Stimulated activated CD4-positive, alpha-beta T cell treated with anti-CD3 and anti-CD28 coated beads, Interleukin-4, amount 100 ng/mL, for 48 hours (primary cell): ENCODE measurements around the gene YTHDC1.
"Not testable (repeated sequence)": the region's sequence is repeated elsewhere in the genome, so short reads cannot be mapped to it uniquely, and the experiment has no call there.

Experiments used
- DNase-seq, 2 donors: peaks; one replicate each; pipeline ENCODE4 v3.0.0-alpha.2; 2020; ENCODE audit warnings: low read depth in 2 of 2

The YTHDC1 gene

DNA sequence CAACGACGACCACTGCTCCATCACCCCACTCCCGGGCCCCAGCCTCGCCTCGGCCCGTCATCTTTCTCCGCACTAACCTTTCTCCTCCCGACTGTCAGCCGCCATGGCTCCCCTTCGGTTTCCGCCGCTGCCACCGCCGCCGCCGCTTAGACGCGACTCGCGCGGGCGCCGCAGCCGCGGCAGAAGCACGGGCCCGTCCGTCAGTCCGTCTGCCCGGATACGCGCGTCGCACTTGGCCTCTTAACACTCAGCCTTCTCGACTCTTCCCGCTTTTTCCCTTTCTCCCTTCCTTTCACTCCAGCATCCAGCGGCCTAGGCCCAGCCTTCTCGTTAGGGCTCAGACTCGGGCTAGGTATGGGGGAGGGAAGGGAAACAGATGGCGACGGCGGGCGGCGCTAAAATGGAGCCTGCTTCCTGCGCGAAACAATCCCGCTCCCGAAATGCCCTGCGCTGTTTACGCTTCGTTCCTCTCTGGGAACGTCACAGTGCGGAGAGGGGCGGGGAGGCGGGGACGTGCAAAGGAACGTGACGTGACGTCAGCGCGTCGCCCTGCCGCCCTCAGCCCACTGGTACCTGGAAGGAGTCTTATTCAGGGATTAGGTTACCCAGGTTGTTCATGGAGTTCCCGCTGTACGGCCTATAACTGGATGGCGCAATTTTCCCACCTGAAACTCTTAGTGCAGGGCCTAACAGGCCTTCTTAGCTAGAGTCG is at the start of gene YTHDC1:
YTHDC1 (minus strand) TSS at position 442 of the 712 bp plus-strand sequence; CDS start at position 105, 337 bp downstream.
- peak; percentile 91 to 96 for DNase-seq

DNA sequence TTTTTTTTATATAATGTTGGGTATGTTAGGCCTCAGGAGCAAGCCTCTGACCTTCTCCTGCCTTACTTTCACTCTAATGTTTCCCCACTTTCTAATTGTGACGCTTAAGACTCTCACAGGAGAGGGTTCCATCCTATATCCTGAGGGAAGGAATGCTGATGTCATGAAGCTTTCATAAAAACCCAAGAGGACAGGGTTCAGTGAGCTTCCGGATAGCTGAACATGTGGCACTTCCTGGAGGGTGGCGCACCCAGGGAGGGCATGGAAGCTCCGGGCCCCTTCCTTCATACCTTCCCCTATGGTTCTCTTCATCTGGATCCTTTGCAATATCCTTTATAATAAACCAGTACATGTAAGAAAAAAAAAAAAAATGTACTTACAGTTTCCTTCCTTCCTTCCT is 49.4 kb upstream of the YTHDC1 start:
- no peak for DNase-seq

DNA sequence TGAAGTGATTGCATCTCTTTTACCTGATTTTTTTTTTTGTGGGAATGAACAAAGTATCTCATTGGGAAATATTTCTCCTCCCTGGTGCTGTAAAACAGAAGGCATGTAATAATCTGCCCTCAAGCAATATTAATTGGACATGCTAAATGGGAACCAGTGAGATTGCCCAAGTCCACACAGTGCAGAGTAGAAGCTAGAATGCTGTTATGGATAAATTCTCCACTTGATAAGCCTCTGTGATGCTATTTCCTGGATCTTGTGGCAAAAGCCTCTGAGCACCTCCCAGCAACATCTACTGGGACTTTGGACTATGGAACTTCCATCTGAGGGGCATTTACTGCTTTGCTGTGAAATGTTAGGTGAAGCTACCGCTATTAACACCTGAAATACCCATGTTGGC is 46.9 kb upstream of the YTHDC1 start:
- no peak for DNase-seq

DNA sequence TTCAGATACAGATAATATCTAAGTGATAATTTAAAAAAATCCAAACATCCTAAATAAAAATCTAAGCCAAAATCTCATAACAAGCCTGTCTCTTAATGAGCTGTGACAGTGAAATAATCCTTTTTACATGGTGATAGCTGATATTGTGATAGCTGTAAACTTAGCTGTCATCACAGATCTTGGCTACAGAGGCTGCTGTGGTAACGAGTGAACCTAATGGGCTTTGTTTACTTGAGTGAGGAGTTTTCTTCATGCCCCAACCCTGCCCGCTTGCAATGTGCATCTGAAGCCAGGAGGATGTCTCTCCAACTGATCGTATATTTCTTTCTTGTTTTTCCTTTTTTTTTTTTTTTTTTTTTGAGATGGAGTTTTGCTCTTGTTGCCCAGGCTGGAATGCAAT is 41.5 kb upstream of the YTHDC1 start:
- no peak for DNase-seq

DNA sequence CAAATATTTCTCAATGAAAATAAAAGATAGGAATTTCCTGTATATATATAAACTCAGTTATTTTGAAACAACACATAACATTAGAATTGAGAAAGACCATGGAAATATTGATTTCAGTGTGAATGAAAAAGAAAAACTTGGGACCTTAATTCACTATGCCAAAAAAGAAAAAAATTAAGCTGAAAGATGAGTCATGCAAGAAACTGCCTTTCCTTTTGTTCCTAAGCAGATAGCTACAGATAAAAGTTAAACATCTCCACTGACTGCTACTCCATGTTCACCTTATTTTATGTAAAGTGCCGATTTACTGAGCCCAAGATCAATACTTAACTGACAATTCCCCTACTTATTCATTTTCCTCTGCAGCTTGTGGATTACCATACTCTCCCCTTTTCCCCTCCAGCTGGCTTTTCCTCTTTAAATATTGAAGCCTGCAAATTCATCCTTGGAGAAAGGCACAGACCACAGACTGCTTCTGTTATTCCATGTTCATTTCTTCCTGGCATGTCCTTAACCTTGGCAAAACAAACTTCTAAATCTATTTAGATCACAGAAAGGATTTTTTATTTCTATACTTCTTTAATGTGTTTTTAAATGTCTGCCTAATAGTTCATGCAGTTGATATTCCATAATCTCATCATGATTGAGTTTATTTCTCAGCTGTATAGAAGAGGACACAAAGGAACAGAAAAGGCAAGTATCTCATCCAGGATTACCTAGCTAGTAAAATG is 40.5 kb upstream of the YTHDC1 start:
- DNase-seq: no peak

DNA sequence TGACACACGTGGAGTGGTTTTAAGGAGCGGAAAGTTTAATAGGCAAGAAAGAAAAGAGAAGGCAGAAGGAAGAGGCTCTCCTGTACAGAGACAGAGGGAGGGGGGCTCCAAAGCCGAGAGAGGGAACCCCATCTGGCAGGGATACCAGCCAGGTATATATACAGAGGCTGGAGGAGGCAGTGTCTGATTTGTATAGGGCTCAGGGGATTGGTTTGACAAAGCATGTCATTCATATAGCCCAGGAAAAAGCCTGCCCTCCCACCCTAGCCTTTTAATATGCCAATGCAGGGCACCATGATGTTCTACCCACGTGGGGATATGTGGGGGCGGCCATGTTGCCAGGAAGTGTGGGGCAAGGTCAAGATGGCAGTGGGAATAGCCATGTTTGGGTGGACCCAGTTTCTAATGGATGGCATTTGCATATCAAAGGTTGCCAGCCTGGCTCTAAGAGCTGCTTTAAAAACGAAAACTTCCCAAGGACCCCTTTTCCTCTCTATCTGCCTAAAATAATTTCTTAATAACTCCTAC is 39.6 kb upstream of the YTHDC1 start:
- not testable (repeated sequence) for DNase-seq

DNA sequence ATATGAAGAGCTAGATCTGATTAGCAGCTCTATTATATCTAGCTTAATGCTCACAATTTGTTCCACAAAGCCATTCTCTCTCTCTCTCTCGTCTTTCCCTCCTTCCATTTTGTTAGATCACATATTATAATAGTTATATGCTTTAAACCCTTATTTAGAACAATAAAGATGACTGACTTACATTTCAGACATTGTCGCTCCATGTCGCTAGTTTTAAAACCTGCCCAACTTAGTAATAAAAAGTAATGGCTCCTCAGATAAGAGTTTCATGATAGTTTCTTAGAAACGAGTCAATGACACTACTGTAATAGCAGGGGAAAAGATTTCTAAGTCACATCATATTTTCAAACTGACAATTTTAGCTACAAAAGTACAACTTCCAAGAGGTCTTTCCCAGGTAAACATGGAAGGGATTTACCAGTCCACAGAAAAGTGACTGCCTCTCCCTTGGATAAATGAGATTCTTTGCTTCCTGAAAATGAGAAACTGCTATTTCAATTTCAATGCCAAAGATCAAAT is 38.5 kb upstream of the YTHDC1 start:
- no peak for DNase-seq

DNA sequence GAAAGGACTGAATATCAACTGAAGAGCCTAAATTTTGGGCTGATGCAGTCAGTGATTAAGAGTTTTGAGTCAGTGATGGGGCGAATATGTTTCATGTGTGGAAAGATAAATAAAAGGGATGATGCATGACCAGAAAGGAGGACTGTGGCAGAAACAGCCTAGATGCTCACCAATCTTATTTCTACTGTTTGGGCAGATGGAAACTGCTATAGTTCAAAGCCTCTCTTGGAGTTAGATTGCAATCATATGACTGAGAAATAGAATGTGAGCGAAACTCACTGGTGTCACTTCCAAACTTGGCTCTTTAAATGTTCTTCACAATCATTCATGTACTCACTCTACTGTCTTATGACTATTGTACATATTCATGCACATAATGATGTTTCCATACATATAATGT is 35.4 kb upstream of the YTHDC1 start:
- DNase-seq: no peak

DNA sequence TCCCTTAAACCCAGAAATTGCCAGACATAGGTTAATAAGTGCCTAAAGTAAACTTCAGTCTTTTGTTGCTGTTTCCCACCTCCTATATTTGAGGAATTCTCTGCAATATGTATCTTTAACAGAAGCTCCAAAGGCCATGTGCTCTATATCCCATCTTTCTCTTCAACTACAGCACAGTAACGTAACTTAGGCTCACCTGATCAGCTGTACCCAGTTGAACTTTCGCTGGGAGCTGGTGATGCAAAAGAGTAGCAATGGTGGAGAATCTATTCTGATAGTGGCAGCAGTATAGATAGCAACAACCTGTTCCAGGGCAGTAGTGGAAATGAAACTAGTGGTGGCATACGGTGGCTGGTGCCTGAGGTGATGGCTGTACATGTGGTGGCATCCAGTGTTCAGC is 33.2 kb upstream of the YTHDC1 start:
- no peak for DNase-seq

DNA sequence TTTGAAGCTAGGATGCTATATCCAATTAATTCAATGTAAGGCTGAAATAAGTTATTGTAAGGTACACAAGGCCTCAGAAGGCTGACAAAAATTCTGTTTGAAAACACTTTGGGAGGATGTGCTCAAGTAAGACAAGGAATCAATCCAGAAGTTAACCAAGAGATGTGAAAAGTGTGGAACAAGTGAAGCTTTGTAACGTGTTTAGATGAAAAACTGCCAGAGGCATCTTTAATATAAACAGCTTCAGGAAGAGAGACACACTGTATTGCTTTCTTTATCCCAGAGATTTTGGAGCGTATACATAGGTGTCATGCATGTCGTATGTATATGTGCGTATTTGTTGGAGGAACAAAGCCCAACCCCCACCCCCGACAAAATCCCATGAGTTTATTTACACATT is 28.3 kb upstream of the YTHDC1 start:
- DNase-seq: no peak

DNA sequence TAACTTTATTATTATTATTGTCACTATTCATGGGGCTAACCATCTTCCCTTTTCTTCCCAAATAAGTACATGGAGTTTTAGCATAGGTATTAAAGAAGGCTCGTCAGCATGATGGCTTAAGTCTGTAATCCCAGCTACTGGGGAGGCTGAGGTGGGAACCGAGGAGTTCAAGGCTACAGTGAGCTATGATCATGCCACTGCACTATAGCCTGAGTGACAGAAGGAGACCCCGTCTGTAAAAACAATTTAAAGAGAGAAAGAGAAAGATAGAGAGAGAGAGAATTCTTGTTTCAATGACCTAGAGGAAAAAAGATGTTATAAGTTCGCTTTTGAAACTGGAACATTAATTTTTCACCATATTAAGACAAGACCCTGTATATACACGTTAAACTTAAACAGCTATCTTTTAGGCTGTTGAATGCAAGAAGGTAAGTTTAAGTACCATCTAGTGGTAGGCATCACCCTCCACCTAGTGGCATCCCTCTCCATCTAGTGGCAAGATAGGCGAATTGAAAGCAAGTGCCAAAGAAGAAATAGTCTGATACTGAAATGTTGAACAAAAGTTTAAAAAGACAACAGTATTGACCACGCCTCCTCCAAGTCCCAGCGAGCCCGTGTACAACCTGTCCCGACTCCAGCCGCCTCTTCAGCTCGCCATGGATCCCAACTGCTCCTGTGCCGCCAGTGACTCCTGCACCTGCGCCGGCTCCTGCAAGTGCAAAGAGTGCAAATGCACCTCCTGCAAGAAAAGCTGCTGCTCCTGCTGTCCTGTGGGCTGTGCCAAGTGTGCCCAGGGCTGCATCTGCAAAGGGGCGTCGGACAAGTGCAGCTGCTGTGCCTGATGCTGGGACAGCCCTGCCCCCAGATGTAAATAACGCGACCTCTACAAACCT is 26.0 kb upstream of the YTHDC1 start:
- peak in 1 of 2 donors; percentile 16 for DNase-seq

DNA sequence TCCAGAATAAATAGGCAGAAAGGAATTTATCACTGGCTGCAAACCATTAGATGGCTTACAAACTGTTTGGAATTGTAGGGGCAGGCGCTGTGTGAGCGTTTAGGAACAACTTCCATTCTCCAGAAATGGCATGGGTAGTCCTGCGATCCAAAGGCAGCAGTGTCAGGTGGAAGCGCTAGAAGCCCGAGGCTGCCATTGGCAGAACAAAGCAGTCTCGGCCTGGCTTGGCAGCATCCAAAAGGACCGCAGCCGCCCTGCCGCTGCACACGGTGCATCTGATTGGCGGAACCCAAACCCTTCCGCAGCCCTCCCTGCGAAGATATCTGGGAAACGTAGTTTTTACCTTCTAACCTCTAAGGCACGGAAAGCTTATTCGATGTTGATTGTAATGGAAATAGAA is 23.6 kb upstream of the YTHDC1 start:
- peak; percentile 30 to 45 for DNase-seq

DNA sequence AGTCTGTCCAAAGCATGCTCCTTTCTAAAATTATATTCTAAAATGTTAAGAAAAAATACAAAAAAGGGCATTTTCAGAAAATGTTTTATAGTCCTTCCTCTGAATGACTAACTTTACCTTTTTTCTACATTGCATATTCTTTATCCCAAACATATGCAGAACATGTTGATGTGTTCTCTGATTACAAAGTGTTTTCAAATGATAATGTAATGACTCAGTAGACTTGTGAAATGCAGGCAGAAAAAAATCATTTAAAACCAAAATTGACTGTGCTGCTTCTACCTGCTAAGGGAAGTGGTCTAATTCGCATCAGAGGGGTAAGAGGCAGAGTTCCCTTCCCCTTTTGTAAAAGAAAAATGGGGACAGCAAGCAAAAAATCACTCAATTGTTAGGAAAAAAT is 22.7 kb upstream of the YTHDC1 start:
- no peak for DNase-seq

DNA sequence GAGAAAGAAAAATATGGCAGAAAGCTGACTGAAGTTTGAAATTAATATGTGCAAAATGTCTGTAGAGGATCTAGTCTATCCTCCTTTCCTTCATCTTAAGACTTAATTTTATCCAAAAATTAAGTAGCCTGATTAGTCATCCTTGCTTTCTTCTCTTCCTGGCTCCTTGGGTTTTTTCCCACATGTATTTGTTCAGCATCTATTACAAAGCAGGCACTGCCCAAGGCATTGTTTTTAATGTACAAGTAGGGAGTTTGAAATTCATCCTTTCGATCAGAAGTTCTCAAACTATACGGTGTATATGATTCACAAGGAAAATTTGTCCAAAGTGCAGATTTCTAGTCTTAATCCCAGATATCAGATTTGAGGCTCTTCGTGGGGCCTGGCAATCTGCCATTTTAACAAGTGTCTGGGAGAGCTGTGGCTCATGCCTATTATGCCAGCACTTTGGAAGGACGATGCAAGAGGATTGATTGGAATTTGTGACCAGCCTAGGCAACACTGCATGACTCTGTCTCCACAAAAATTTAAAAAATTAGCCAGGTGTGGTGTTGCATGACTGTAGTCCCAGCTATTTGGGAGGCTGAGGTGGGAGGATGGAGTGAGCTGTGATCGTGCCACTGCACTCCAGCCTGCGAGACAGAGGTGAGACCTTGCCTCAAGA is 19.4 kb upstream of the YTHDC1 start:
- DNase-seq: no peak

DNA sequence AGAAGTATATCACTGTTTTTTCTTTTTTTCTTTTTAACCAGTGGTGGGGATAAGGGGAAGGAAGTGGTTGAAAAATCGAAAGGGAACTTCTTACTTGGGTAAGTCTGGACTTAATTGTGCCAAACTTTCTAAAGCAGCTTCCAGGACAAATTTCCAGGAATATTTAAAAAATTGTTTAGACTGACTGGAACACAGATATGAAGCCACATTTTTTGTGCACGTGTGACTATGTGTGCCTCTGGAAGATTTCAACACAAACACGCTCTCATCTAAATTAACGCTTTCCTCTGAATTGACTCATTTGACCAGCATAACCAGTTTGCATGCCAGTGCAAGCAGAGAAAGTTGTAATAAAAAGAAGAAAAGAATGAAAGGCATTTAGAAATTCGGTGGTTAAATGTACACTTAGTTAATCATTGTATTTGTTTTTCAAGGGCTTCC is 18.8 kb upstream of the YTHDC1 start:
- no peak for DNase-seq

DNA sequence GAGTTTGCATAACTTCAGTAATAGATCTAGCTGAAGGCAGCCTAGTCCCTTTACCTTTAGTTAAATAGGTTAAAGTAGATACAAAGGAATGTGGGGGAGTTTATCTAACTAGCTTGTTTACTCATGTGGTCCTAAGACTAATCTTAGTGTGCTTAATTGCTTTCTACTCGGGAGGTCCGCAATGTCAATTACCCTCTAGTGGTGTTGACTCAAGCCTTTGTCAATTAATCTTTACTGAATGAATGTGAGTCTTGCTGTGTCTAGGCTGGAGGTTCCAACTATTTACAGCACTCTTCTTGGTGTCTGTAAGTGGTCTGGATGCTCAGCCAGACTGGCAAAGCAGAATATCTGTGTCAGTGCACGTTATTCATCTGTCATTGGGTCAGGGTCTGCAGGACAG is 17.9 kb upstream of the YTHDC1 start:
- DNase-seq: no peak

DNA sequence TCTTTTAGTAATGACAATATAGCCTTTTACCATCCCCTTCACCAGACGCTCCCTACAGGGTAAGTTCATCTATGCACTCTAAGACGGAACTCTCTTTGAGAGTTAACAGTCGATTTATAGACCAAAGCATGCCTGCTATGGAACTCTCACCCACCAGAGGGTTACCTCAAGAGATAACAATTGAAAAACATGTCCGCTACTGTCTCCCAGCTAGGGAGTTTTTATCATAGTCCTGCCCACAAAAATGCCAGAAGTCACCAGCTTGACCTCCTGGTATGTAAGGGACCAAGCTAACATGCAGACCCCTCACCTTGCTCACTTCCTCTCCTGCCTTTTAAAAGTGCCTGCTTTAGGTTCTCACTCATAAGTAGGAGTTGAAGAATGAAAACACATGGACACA is 16.7 kb upstream of the YTHDC1 start:
- no peak for DNase-seq

DNA sequence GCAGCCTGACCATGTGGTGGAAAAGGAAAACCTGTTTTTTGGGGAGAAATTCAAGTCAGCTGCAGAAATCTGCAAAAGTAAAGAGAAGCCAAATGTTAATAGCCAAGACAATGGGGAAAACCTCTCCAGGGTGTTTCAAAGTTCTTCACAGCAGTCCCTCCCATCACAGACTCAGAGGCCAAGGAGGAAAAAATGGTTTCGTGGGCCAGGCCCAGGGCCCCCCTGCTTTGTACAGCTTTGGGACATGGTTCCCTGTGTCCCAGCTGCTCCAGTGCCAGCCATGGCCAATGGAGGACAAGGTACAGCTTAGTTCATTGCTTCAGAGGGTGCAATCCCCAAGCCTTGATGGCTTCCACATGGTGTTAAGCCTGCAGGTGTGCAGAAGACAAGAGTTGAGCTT is 15.2 kb upstream of the YTHDC1 start:
- no peak for DNase-seq

DNA sequence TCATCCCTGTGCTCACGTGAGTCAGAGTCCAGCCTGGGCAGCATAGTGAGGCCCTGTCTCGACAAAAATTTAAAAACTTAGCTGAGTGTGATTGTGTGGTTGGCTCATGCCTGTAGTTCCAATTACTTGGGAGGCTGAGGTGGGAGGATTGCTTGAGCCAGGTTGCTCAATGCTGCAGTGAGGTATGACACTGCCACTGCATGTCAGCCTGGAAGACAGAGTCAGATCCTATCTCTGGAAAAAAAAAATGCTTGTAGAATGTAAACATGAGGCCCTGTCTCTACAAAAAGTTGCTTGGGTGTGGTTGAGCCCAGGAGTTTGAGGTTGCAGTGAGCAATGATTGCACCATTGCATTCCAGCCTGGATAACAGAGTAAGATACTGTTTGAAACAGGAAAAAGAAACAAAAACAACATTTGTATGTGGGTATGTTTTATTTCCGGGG is 11.3 kb upstream of the YTHDC1 start:
- no peak for DNase-seq

DNA sequence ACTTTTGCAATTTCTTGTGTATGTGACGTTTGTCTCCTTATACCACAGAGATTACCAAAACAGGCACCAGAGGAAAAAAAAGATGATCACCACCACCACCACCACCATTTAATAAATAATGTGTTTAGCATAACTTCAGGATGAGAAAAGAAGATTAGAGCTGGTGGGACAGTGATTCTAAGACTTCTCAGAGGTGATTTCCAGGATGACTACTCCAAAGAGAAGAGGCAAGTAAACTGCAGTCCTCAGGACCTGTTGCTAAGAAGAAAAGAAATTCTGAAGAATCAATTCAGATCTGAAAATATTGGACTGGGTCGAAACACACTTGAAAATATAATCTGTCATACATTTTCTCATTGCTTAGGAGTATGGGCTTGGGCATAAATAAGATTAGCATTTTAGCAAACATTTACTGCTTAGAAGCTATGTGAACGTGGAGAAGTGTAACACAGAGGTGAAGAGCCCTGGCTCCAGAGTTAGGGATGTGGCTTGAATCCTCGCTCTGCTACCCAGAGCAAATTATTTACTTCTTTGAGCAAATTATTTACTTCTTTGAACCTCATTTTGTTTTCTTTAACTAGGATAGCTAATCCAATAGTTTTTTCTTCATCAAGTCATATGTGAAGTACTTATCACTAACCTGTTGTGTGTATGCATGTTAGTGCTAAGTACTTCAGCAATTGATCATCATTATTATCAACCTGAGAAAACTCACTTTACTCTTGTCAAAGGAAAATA is 10.5 kb upstream of the YTHDC1 start:
- DNase-seq: no peak

DNA sequence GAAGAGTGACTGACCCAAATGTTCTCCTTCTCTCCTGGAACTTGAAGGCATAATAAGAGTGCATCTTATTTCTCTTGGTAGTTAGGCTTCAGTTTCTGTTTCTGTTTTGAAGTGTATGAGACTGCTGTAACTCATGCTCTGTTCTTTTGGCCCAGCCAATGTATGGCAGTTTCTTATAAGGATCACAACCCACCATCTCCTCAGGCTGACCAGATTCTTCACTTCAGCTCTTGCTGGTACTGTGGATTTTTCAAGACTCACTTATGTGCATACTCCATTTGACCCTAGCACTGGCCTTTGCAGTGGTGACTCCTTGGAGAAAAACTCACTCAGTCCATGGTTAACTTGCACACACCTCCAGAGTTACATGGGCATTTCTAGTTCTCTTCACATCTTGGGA is 9.6 kb upstream of the YTHDC1 start:
- no peak for DNase-seq
